HCT116 (cell line): Measurements from ENCODE around the gene CA7.

Source experiments
- CEBPB ChIP-seq: IDR thresholded peaks from 2 replicates; pipeline ENCODE4 v1.6.1; 2012; ENCODE audit warnings: low read depth
- ELF1 ChIP-seq: IDR thresholded peaks from 2 replicates; pipeline ENCODE4 v1.6.1; 2012; ENCODE audit warnings: low read depth, borderline replicate concordance
- EZH2 ChIP-seq: fragments of 200-600 bp; sonication (generic); IDR thresholded peaks from 2 replicates; pipeline ENCODE4 v1.6.1; 2017; ENCODE audit warnings: antibody characterized with exemption, mixed run types
- EZH2phosphoT487 ChIP-seq: fragments of 200-600 bp; IDR thresholded peaks from 2 replicates; pipeline ENCODE4 v1.6.1; 2018; ENCODE audit warnings: antibody characterized with exemption, borderline replicate concordance
- JUND ChIP-seq: IDR thresholded peaks from 2 replicates; pipeline ENCODE4 v1.6.1; 2012
- POLR2A ChIP-seq: IDR thresholded peaks from 2 replicates; pipeline ENCODE4 v1.7.0; 2011; ENCODE audit warnings: borderline replicate concordance; ENCODE audit not compliant: insufficient read depth, insufficient read length; ENCODE audit errors: extremely low read depth
- POLR2AphosphoS5 ChIP-seq: IDR thresholded peaks from 2 replicates; pipeline ENCODE4 v1.6.1; 2011; ENCODE audit warnings: mild to moderate bottlenecking, low read depth, low read length, moderate library complexity
- SRF ChIP-seq: IDR thresholded peaks from 2 replicates; pipeline ENCODE4 v1.6.1; 2012; ENCODE audit warnings: low read depth
- TF ChIP-seq, protein P1 (sequence below), 3 experiments: fragments of 200-600 bp in 1 of 3; sonication (generic) in 1 of 3; IDR thresholded peaks in 2 of 3; conservative IDR thresholded peaks in 1 of 3; 2 replicates each; pipeline ENCODE4 v1.5.1; 2012 to 2017; ENCODE audit warnings: low read depth in 2 of 3, low read length in 2 of 3, antibody characterized with exemption in 1 of 3, borderline replicate concordance in 1 of 3, control low read depth in 1 of 3, mild to moderate bottlenecking in 1 of 3, mixed read lengths in 1 of 3, mixed run types in 1 of 3, moderate library complexity in 1 of 3; ENCODE audit not compliant: insufficient read depth in 1 of 3
- TF ChIP-seq, protein P2 (sequence below): IDR thresholded peaks from 2 replicates; pipeline ENCODE4 v1.6.1; 2012
- TF ChIP-seq, protein P3 (sequence below): IDR thresholded peaks from 2 replicates; pipeline ENCODE4 v1.6.1; 2012; ENCODE audit warnings: low read depth

DNA sequence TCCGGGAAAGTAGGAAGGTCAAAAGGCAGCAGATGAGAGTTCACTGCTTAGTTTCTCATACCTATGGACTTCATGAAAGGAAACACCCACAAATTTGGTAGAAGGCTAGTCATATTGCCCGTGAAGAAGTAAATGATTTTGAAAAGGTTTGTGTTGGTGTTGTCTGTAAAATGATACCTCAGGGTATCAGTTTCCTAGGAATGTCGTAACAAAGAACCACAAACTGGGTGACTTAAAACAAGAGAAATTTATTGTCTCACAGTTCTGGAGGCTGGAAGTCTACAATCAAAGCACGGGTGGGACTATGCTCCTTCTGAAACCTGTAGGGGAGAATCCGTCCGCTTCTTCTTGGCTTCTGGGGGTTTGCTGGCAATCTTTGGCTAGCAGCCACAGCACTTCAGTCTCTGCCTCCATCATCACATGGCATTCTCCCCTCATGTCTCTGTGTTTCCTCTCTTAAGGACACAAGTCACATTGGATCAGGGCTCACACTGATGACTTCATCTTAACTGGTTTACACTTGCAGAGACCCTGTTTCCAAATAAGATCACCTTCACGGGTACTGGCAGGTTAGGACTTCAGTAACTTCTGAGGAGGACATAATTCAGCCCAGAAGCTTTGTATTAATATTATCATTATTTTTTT is 11.4 kb upstream of the CA7 start:
- TF ChIP-seq, protein P1, sequence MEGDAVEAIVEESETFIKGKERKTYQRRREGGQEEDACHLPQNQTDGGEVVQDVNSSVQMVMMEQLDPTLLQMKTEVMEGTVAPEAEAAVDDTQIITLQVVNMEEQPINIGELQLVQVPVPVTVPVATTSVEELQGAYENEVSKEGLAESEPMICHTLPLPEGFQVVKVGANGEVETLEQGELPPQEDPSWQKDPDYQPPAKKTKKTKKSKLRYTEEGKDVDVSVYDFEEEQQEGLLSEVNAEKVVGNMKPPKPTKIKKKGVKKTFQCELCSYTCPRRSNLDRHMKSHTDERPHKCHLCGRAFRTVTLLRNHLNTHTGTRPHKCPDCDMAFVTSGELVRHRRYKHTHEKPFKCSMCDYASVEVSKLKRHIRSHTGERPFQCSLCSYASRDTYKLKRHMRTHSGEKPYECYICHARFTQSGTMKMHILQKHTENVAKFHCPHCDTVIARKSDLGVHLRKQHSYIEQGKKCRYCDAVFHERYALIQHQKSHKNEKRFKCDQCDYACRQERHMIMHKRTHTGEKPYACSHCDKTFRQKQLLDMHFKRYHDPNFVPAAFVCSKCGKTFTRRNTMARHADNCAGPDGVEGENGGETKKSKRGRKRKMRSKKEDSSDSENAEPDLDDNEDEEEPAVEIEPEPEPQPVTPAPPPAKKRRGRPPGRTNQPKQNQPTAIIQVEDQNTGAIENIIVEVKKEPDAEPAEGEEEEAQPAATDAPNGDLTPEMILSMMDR (IDR thresholded peaks at IDR 0.05 in 2 of 3, conservative IDR thresholded peaks at IDR 0.05 in 1 of 3; ENCODE audit: borderline replicate concordance in 1 of 3, insufficient read depth in 1 of 3, low read depth in 2 of 3, low read length in 2 of 3) = no peak
- TF ChIP-seq EZH2 (no peak), POLR2A (no peak), CEBPB (no peak), POLR2AphosphoS5 (no peak), SRF (no peak), EZH2phosphoT487 (no peak), ELF1 (no peak), JUND (no peak)
- TF ChIP-seq, protein P2, sequence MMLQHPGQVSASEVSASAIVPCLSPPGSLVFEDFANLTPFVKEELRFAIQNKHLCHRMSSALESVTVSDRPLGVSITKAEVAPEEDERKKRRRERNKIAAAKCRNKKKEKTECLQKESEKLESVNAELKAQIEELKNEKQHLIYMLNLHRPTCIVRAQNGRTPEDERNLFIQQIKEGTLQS = no peak
- TF ChIP-seq, protein P3, sequence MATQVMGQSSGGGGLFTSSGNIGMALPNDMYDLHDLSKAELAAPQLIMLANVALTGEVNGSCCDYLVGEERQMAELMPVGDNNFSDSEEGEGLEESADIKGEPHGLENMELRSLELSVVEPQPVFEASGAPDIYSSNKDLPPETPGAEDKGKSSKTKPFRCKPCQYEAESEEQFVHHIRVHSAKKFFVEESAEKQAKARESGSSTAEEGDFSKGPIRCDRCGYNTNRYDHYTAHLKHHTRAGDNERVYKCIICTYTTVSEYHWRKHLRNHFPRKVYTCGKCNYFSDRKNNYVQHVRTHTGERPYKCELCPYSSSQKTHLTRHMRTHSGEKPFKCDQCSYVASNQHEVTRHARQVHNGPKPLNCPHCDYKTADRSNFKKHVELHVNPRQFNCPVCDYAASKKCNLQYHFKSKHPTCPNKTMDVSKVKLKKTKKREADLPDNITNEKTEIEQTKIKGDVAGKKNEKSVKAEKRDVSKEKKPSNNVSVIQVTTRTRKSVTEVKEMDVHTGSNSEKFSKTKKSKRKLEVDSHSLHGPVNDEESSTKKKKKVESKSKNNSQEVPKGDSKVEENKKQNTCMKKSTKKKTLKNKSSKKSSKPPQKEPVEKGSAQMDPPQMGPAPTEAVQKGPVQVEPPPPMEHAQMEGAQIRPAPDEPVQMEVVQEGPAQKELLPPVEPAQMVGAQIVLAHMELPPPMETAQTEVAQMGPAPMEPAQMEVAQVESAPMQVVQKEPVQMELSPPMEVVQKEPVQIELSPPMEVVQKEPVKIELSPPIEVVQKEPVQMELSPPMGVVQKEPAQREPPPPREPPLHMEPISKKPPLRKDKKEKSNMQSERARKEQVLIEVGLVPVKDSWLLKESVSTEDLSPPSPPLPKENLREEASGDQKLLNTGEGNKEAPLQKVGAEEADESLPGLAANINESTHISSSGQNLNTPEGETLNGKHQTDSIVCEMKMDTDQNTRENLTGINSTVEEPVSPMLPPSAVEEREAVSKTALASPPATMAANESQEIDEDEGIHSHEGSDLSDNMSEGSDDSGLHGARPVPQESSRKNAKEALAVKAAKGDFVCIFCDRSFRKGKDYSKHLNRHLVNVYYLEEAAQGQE = no peak
